Kasumi-1 (cell line): ENCODE measurements around the gene ACTG1.

ENCODE experiments used
- DNase-seq, 2 experiments: peaks; one replicate each; lab custom pipeline; 2025; lab: John Stamatoyannopoulos, UW

Gene ACTG1

DNA sequence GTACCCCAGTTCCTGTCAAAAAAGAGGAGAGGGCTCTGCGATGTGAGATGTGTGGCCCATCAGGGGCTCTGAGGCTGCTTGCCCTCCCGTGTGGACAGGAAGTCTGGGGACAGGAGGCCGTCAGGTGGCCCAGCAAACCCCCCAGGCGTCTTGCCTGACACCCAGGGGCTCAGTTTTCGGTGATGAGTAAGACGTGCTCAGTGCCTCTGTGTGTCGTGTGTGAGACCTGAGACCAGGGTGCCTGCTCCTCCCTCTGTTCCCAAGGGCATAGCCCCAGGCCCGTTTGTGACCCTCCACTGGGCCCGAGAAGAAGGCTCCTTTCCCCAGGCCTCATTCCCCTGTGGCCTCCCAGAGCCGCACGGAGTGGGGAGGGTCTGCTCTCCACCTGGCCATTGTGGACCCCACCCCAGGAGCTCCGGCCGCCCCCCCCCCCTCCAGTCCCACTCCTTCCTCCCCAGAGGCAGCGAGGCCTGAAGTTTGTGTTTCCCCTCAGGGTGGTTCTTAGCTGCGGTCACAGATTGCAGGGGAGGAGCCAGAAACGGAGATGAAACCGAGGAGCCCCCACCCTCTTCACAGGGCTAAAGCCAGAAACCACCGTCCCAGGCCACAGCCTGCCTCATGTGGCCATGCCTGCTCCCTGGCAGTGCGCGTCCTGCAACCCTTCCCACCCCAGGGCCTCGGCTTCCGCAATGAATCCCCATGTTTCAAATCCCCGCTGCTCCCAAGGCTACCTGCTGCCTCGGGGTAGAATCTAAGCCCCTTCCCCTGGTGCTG lies 4.9 kb upstream of the ACTG1 start:
- DNase-seq, result no peak

GRCh38 chr17:81517009-81517338 lies 4.4 kb upstream of the ACTG1 start:
- no peak for DNase-seq

GRCh38 chr17:81516439-81516838 lies 3.8 kb upstream of the ACTG1 start:
- DNase-seq, result no peak

- no peak for DNase-seq
Measured at GRCh38 chr17:81515530-81516041, 3.0 kb upstream of the ACTG1 start.

DNA sequence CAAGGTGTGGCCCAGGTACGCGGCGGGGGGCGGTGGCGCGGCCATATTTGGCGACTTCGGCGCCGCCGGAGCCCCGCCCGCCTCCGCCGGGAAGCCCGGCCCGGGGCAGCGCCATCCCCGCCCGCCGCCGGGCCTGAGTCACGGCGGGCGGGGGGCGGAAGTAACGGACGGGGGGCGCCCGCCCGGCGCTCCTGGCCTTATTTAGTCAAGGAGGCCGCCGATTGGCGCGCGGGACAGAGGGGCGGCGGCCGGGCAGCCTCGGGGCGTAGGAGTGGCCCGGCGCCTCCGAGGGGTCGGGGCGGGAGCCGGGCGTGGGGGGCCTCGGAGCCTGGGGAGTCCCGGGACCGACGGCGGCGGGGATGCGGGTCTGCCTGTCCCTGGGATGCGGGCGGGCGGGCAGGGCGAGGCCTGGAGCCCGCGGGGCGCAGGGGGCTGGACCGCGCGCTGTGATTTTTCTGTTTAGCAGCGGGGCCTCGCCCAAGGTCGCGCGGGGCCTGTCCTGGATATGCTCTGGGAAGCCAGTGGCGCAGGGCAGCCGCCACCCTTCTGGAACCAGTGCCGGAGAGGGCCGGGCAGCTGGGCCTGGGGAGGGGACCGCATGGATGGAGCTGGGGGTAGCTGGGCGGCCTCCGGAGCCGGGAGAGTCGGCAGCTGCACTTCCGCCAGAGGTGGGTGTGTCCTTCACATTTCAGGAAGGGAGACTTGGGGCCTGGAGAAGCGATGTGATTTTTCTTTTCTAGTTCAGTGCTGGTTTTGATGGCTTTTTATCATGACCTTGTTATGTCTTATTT lies 2.3 kb upstream of the ACTG1 start:
- DNase-seq, result peak; percentile 82 to 85

DNA sequence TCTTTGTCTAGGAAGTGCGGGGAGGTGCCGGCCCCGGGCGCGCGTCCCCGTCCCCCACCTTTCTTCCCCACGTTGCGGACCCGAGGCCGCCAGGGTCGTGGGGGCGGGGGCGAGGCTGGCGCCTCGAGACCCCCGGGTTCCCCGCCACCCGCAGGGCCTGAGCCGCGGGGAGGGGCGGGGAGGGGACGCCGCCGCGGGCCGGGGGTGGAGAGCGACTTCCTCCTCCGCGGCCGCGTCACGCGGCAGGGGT lies 1.8 kb upstream of the ACTG1 start:
- no peak for DNase-seq

GRCh38 chr17:81513753-81514488 lies 1.3 kb upstream of the ACTG1 start:
- DNase-seq, result peak; percentile 67 to 68

DNA sequence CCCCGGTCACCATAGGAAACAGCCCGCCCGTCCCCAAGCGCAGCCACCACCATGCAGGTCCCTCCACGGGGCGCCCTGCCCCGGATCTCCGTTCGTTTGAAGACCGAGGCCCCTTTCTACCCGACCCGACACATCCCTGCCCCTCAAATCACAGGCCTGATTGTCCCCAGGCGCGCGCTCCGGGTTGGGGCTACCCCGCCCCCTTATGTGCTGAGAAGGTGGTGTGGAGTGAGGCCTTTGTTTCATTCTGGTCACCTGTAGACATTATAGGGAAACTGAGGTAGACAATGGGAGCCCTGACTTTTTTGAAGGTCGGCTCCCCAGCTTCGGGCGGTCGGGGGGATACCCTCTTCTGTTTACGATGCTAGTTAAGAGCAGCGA lies 763 bp upstream of the ACTG1 start:
- peak; percentile 76 to 85 for DNase-seq

- peak in 1 of 2 experiments; percentile 55 for DNase-seq
Measured at GRCh38 chr17:81511804-81512561, 616 bp downstream of the ACTG1 start.

GRCh38 chr17:81511554-81511803 lies 1.1 kb downstream of the ACTG1 start:
- no peak for DNase-seq

GRCh38 chr17:81510785-81511553 lies 1.6 kb downstream of the ACTG1 start:
- DNase-seq, result no peak

- no peak for DNase-seq
Measured at GRCh38 chr17:81509972-81510784, 2.4 kb downstream of the ACTG1 start.

- DNase-seq, result peak; percentile 59 to 74
Measured at GRCh38 chr17:81509207-81509971, 3.2 kb downstream of the ACTG1 start.

DNA sequence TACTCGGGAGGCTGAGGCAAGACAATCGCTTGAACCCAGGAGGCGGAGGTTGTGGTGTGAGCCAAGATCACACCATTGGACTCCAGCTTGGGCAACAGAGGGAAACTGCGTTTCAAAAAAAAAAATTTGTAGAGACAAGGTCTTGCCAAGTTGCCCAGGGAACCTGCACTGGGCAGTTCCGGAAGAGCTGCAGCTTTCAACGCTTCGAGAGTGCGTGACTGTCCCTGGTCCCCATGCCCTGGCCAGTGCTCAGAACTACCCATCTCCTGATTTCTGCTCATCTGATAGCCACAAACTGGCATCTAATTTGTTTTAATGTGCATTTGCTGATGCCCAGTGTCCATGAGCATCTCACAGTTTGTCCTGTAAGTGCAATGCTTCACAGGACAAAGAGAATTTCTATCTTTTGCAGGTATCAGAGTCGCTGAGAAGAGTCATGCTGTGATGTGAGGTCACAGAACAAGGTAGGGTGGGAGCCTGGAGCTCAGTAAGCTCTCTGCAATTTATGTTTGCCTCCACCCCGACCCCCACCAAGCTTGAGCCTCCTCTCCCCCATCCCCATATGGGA lies 3.9 kb downstream of the ACTG1 start:
- no peak for DNase-seq

GRCh38 chr17:81503619-81504018 lies 9.0 kb downstream of the ACTG1 start:
- DNase-seq, result no peak

- DNase-seq, result no peak
Measured at GRCh38 chr17:81502471-81503017, 10.1 kb downstream of the ACTG1 start.

GRCh38 chr17:81500047-81500446 lies 12.6 kb downstream of the ACTG1 start:
- DNase-seq, result no peak

GRCh38 chr17:81499601-81499970 lies 13.0 kb downstream of the ACTG1 start:
- DNase-seq, result no peak

GRCh38 chr17:81498953-81499600 lies 13.5 kb downstream of the ACTG1 start:
- DNase-seq, result no peak
